PC-9 (cell line): ENCODE data around the gene STYXL2.

Experiments used
- EZH2 ChIP-seq: fragments of 200-600 bp; sonication (generic); IDR thresholded peaks from 2 replicates; pipeline ENCODE4 v1.8.0; 2017; ENCODE audit warnings: antibody characterized with exemption, low read depth
- TF ChIP-seq, protein P1 (sequence below): fragments of 200-600 bp; sonication (generic); conservative IDR thresholded peaks from 2 replicates; pipeline ENCODE4 v1.6.1; 2017; ENCODE audit warnings: mixed run types, antibody characterized with exemption, mild to moderate bottlenecking, moderate library complexity

DNA sequence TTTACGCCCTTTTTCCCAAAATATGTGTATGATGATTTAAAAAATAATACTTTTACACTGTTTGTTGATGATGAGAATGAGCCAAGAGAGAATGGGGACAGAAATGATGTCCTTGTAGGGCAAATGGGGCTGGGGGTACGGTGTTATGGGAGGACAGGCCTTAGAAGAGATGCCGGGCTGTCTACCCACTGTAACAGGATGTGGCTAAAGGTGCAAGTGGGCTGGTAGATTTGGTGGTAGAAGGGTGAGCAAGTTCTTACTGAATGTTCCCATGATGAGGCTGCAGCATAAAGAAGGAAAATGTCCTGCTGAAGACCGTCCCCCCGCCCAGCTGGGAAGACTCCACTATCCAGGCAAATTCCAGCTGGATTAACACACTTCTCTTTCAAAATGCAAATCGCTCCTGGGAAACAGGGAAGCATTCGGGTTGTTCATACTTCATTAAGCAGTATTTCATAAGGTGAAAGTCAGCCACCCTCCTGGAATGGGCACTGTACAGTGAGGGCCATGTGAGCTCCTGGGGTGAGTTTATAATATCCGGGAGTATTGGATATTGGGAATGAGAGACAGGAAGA is 17.7 kb upstream of the STYXL2 start:
- TF ChIP-seq, protein P1, sequence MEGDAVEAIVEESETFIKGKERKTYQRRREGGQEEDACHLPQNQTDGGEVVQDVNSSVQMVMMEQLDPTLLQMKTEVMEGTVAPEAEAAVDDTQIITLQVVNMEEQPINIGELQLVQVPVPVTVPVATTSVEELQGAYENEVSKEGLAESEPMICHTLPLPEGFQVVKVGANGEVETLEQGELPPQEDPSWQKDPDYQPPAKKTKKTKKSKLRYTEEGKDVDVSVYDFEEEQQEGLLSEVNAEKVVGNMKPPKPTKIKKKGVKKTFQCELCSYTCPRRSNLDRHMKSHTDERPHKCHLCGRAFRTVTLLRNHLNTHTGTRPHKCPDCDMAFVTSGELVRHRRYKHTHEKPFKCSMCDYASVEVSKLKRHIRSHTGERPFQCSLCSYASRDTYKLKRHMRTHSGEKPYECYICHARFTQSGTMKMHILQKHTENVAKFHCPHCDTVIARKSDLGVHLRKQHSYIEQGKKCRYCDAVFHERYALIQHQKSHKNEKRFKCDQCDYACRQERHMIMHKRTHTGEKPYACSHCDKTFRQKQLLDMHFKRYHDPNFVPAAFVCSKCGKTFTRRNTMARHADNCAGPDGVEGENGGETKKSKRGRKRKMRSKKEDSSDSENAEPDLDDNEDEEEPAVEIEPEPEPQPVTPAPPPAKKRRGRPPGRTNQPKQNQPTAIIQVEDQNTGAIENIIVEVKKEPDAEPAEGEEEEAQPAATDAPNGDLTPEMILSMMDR, result no peak
- TF ChIP-seq EZH2, result no peak
